Measurements from ENCODE around the gene BOLA2B. TPM values are rescaled to one million over a fixed set of nuclear protein-coding genes. Genes with fewer than 3 reads are reported as not detected.
"Not testable (repeated sequence)": the region's sequence is repeated elsewhere in the genome, so short reads cannot be mapped to it uniquely, and the experiment has no call there.

The BOLA2B gene
- total and polyA plus RNA-seq, 12 donors = 38.2 to 226 (median 58.9) TPM

GRCh38 chr16:30194172-30194925 is 883 bp upstream of the BOLA2B start:
- intact Hi-C loops (cut with DNase I); H3K27me3 ChIP-seq; DNase-seq; H3K4me1 ChIP-seq; H3K36me3 ChIP-seq; H3K9me3 ChIP-seq: not testable (repeated sequence)
- WGBS, 2 donors = 3 to 6% methylated on average over 14 to 16 of the region's 60 CpGs
- peak; percentile 80 to 87 (median 84) for ATAC-seq
- peak overlapping the region in 9 of 10 donors; percentile 36 to 54 (median 51) for H3K4me3 ChIP-seq
- H3K27ac ChIP-seq = peak overlapping the region in 3 of 10 donors; percentile 50 to 62 (median 53)

- H3K36me3 ChIP-seq; H3K4me3 ChIP-seq; H3K27me3 ChIP-seq; H3K9me3 ChIP-seq; intact Hi-C loops (cut with DNase I); DNase-seq; H3K4me1 ChIP-seq; H3K27ac ChIP-seq: not testable (repeated sequence)
- no CpG with 5 or more reads among the region's 21 CpGs for WGBS, 2 donors
- ATAC-seq = peak in 6 of 8 donors; percentile 18 to 34 (median 27)
These were observed 368 bp downstream of the BOLA2B start for GRCh38 chr16:30193098-30193497.

- Histone ChIP-seq H3K36me3 (peaks cover 0 to 22% (median 0%) of the 10 kb centered on the region in 9 donors), H3K4me1 (peaks cover 0 to 19% (median 0%) of the 10 kb centered on the region in 9 donors)
- H3K27ac ChIP-seq; intact Hi-C loops (cut with DNase I); H3K9me3 ChIP-seq; ATAC-seq; H3K4me3 ChIP-seq; DNase-seq; H3K27me3 ChIP-seq: not testable (repeated sequence)
- 98% methylated on average over 4 of the region's 12 CpGs for WGBS, 2 donors
These were observed 2.3 kb downstream of the BOLA2B start for GRCh38 chr16:30191158-30191557.

GRCh38 chr16:30187971-30188561 is 5.4 kb downstream of the BOLA2B start:
- peak overlapping the region in 1 of 10 donors; percentile 96 for H3K27ac ChIP-seq
- intact Hi-C loops (cut with DNase I) = no loop called here

GRCh38 chr16:30187556-30187865 is 6.0 kb downstream of the BOLA2B start:
- peaks cover 0 to 45% (median 10%) of the 10 kb centered on the region in 9 donors for H3K4me1 ChIP-seq
- no peak for DNase-seq
- TF ChIP-seq CTCF (IDR thresholded peaks at IDR 0.05) = peak in 2 of 9 donors; percentile 6 to 8
- H3K27me3 ChIP-seq = no peaks in the 10 kb centered on the region
- 72 to 80% methylated on average over 9 of the region's 9 CpGs for WGBS, 2 donors
- intact Hi-C loops (cut with DNase I) = no loop called here
- peak overlapping the region in 1 of 10 donors; percentile 71 for H3K4me3 ChIP-seq
- ATAC-seq = no peak
- no peaks in the 10 kb centered on the region for H3K9me3 ChIP-seq
- peaks cover 0 to 31% (median 0%) of the 10 kb centered on the region in 9 donors for H3K36me3 ChIP-seq
- peak overlapping the region in 1 of 10 donors; percentile 96 for H3K27ac ChIP-seq

More at GRCh38 chr16:30187971-30188561, 5.4 kb downstream of the BOLA2B start:
- H3K4me1 ChIP-seq = peaks cover 0 to 42% (median 10%) of the 10 kb centered on the region in 9 donors
- DNase-seq (peak in 1 of 2 donors; percentile 8), ATAC-seq (no peak)
- H3K27me3 ChIP-seq = no peaks in the 10 kb centered on the region
- peaks cover 0 to 31% (median 0%) of the 10 kb centered on the region in 9 donors for H3K36me3 ChIP-seq
- 92 to 96% methylated on average over 23 of the region's 23 CpGs for WGBS, 2 donors
- H3K4me3 ChIP-seq = peak overlapping the region in 1 of 10 donors; percentile 71
- TF ChIP-seq CTCF (IDR thresholded peaks at IDR 0.05) = no peak
- H3K9me3 ChIP-seq = no peaks in the 10 kb centered on the region
